Esophagus (tissue), 2 donors: ENCODE data around the gene EP400. TPM values are rescaled to one million over a fixed set of nuclear protein-coding genes. Genes with fewer than 3 reads are reported as not detected.
"Not testable (repeated sequence)": the region's sequence is repeated elsewhere in the genome, so short reads cannot be mapped to it uniquely, and the experiment has no call there.

Experiments used
- H3K27ac ChIP-seq, 2 donors: one replicate each; pipeline ENCODE4 v1.5.1; 2013; ENCODE audit warnings: low read depth in 2 of 2, mild to moderate bottlenecking in 2 of 2, inconsistent platforms in 1 of 2, low read length in 1 of 2, moderate library complexity in 1 of 2
- H3K27me3 ChIP-seq, 2 donors: one replicate each; pipeline ENCODE4 v1.6.1; 2013; ENCODE audit warnings: low read length in 2 of 2, control low read depth in 1 of 2, mild to moderate bottlenecking in 1 of 2; ENCODE audit not compliant: insufficient read depth in 2 of 2, control insufficient read depth in 1 of 2
- H3K36me3 ChIP-seq, 2 donors: one replicate each; pipeline ENCODE4 v1.6.1; 2013; ENCODE audit warnings: low read length in 1 of 2; ENCODE audit not compliant: control insufficient read depth in 2 of 2, insufficient read depth in 2 of 2
- H3K4me1 ChIP-seq, 2 donors: one replicate each; pipeline ENCODE4 v1.6.1; 2013; ENCODE audit warnings: low read length in 1 of 2; ENCODE audit not compliant: control insufficient read depth in 2 of 2, insufficient read depth in 2 of 2
- H3K4me3 ChIP-seq, 2 donors: one replicate each; pipeline ENCODE4 v1.5.1; 2013; ENCODE audit warnings: low read length in 2 of 2, mild to moderate bottlenecking in 2 of 2, low read depth in 1 of 2, moderate library complexity in 1 of 2
- H3K9me3 ChIP-seq, 2 donors: one replicate each; pipeline ENCODE4 v1.6.1; 2013; ENCODE audit warnings: mild to moderate bottlenecking in 2 of 2, low read depth in 1 of 2, low read length in 1 of 2, moderate library complexity in 1 of 2; ENCODE audit not compliant: control insufficient read depth in 2 of 2, insufficient read depth in 1 of 2
- WGBS, 2 donors: extraction: QIAGEN DNeasy Blood & Tissue Kit; methylation state at CpG; one replicate each; pipeline ENCODE4 v1.1.7; 2013; 5-methylcytosine and 5-hydroxymethylcytosine counted together
- polyA plus RNA-seq, 2 donors: library from polyadenylated mRNA; stranded (reverse); fragments of 200-250 nt; gene quantifications; one replicate each; pipeline ENCODE4 v1.2.3, GENCODE V29; 2013
- donor health status: healthy with polysubstance abuse.
- donor health status: Bipolar disorder and iron deficiency.

The EP400 gene
- polyA plus RNA-seq, 2 donors: 8.9 to 17.1 TPM

DNA sequence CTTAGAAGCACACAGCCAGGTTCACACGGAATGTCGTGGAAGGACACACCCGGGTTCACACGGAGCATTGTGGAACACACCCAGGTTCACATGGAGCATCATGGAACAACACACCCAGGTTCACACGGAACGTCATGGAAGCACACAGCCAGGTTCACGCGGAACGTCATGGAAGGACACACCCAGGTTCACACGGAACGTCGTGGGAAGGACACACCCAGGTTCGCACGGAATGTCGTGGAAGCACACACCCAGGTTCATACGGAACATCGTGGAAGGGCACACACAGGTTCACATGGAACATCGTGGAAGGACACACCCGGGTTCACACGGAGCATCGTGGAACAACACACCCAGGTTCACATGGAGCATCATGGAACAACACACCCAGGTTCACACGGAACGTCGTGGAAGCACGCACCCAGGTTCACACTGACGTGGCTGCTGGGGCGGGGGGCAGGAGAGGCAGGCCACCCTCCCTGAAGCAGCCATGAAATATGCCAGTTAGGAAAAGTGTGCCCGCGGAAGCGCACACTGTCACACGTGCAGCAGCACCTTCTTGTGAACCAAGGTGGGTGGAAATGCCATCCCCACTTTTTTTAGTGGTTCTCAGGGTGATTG, 86.4 kb downstream of the EP400 start:
- Histone ChIP-seq H3K36me3 (peaks cover 25 to 47% of the 10 kb centered on the region in 2 donors), H3K27ac (no peak overlapping the region), H3K4me3 (no peak overlapping the region), H3K4me1 (no peaks in the 10 kb centered on the region), H3K9me3 (no peaks in the 10 kb centered on the region), H3K27me3 (no peaks in the 10 kb centered on the region)
- WGBS, 2 donors: 94% methylated on average over 31 of the region's 31 CpGs

- Histone ChIP-seq H3K4me3 (no peak overlapping the region), H3K27me3 (no peaks in the 10 kb centered on the region), H3K27ac (no peak overlapping the region), H3K4me1 (no peaks in the 10 kb centered on the region), H3K36me3 (peaks cover 31 to 56% of the 10 kb centered on the region in 2 donors), H3K9me3 (no peaks in the 10 kb centered on the region)
- 90 to 94% methylated on average over 20 of the region's 20 CpGs for WGBS, 2 donors
Observed at GRCh38 chr12:132040906-132041606, 91.3 kb downstream of the EP400 start.

DNA sequence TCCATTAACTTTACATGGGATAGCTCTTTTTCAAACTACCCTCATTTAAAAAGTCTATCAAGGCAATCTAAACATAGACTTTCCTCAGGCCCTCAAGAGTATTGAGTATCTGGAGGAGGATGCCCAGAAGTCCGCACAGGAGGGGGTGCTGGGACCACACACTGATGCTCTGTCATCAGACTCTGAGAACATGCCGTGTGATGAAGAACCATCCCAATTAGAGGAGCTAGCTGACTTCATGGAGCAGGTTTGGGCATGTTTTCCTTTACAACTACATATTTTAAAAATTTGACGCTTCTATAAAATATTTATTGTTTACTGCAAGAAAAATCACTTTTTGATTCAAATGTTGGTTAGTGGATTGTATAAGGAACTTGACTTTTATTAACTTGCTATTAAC, 93.5 kb downstream of the EP400 start:
- Histone ChIP-seq H3K27ac (no peak overlapping the region), H3K4me1 (no peaks in the 10 kb centered on the region), H3K27me3 (no peaks in the 10 kb centered on the region), H3K9me3 (no peaks in the 10 kb centered on the region), H3K4me3 (no peak overlapping the region), H3K36me3 (peaks cover 22 to 51% of the 10 kb centered on the region in 2 donors)
- WGBS, 2 donors: 78 to 84% methylated on average over 3 of the region's 3 CpGs

GRCh38 chr12:132043770-132044467, 94.2 kb downstream of the EP400 start:
- H3K4me3 ChIP-seq: no peak overlapping the region
- H3K4me1 ChIP-seq: no peaks in the 10 kb centered on the region
- WGBS, 2 donors: 90 to 92% methylated on average over 17 of the region's 17 CpGs
- no peak overlapping the region for H3K27ac ChIP-seq
- H3K36me3 ChIP-seq: peaks cover 24 to 46% of the 10 kb centered on the region in 2 donors
- H3K9me3 ChIP-seq: no peaks in the 10 kb centered on the region
- no peaks in the 10 kb centered on the region for H3K27me3 ChIP-seq

- no peak overlapping the region for H3K4me3 ChIP-seq
- WGBS, 2 donors: 88 to 92% methylated on average over 29 of the region's 29 CpGs
- no peaks in the 10 kb centered on the region for H3K4me1 ChIP-seq
- no peaks in the 10 kb centered on the region for H3K27me3 ChIP-seq
- no peaks in the 10 kb centered on the region for H3K9me3 ChIP-seq
- no peak overlapping the region for H3K27ac ChIP-seq
- peaks cover 33 to 49% of the 10 kb centered on the region in 2 donors for H3K36me3 ChIP-seq
Observed at GRCh38 chr12:132044661-132045412, 95.1 kb downstream of the EP400 start.

GRCh38 chr12:132045751-132046150, 96.0 kb downstream of the EP400 start:
- 94% methylated on average over 16 of the region's 16 CpGs for WGBS, 2 donors
- Histone ChIP-seq H3K27ac (no peak overlapping the region), H3K27me3 (no peaks in the 10 kb centered on the region), H3K4me1 (no peaks in the 10 kb centered on the region), H3K36me3 (peaks cover 38 to 51% of the 10 kb centered on the region in 2 donors), H3K9me3 (no peaks in the 10 kb centered on the region), H3K4me3 (no peak overlapping the region)

GRCh38 chr12:132046561-132046960, 96.8 kb downstream of the EP400 start:
- no peaks in the 10 kb centered on the region for H3K9me3 ChIP-seq
- H3K4me1 ChIP-seq: no peaks in the 10 kb centered on the region
- H3K4me3 ChIP-seq: no peak overlapping the region
- H3K27ac ChIP-seq: no peak overlapping the region
- no peaks in the 10 kb centered on the region for H3K27me3 ChIP-seq
- H3K36me3 ChIP-seq: peaks cover 40 to 53% of the 10 kb centered on the region in 2 donors
- WGBS, 2 donors: 84 to 88% methylated on average over 11 of the region's 11 CpGs

DNA sequence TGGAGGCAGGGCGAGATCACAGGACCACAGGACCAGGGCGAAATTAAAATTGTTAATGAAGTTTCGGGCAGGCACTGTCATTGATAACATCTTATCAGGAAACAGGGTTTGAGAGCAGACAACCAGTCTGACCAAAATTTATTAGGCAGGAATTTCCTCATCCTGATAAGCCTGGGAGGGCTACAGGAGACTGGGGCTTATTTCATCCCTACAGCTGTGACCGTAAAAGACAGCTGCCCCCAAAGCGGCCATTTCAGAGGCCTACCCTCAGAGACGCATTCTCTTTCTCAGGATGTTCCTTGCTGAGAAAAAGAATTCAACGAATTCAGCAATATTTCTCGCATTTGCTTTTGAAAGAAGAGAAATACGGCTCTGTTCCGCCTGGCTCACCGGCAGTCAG, 97.9 kb downstream of the EP400 start:
- not testable (repeated sequence) for H3K4me1 ChIP-seq, H3K9me3 ChIP-seq, H3K27ac ChIP-seq, H3K4me3 ChIP-seq, H3K27me3 ChIP-seq
- WGBS, 2 donors: 88 to 93% methylated on average over 11 of the region's 11 CpGs
- H3K36me3 ChIP-seq: peaks cover 40 to 58% of the 10 kb centered on the region in 2 donors

- 93 to 96% methylated on average over 2 of the region's 2 CpGs for WGBS, 2 donors
- Histone ChIP-seq H3K27me3 (no peaks in the 10 kb centered on the region), H3K4me3 (no peak overlapping the region), H3K36me3 (peaks cover 35 to 66% of the 10 kb centered on the region in 2 donors), H3K27ac (no peak overlapping the region), H3K4me1 (no peaks in the 10 kb centered on the region), H3K9me3 (no peaks in the 10 kb centered on the region)
Observed at GRCh38 chr12:132049442-132049841, 99.7 kb downstream of the EP400 start.
